MCF 10A (cell line): ENCODE measurements around the gene RNF11. TPM values are rescaled to one million over a fixed set of nuclear protein-coding genes. Genes with fewer than 3 reads are reported as not detected.

ENCODE experiments used
- BruUV-seq: library from RNA; stranded (reverse); fragments of 400-500 nt; replicated peaks from 2 replicates; lab custom pipeline; 2021; lab: Mats Ljungman, UMichigan
- CTCF ChIA-PET: fragments of 300-600 bp; sonication (Branson Sonifier 250); formaldehyde crosslinking; extraction: SDS; loops from one replicate; lab custom pipeline; 2021; ENCODE audit warnings: antibody characterized with exemption, inconsistent platforms; lab: Yijun Ruan, JAX
- POLR2A ChIA-PET: fragments of 300-600, 350-650 bp; sonication (Branson Sonifier 250); formaldehyde crosslinking; extraction: SDS; loops from one replicate; lab custom pipeline; 2020; ENCODE audit warnings: antibody characterized with exemption, inconsistent platforms; lab: Yijun Ruan, JAX
- DNase-seq: peaks from one replicate; pipeline ENCODE4 v3.0.0-alpha.2; 2018; ENCODE audit not compliant: unreplicated experiment
- H3K27ac Mint-ChIP-seq: one replicate; pipeline ENCODE4 v1.8.0; 2022; ENCODE audit warnings: mild to moderate bottlenecking, low read depth, mixed read lengths; ENCODE audit not compliant: unreplicated experiment
- H3K27me3 Mint-ChIP-seq: one replicate; pipeline ENCODE4 v1.8.0; 2022; ENCODE audit warnings: mixed read lengths; ENCODE audit not compliant: insufficient read depth, unreplicated experiment
- H3K36me3 Mint-ChIP-seq: one replicate; pipeline ENCODE4 v1.8.0; 2022; ENCODE audit warnings: mild to moderate bottlenecking, moderate library complexity, mixed read lengths; ENCODE audit not compliant: insufficient read depth, unreplicated experiment
- H3K4me1 Mint-ChIP-seq: one replicate; pipeline ENCODE4 v1.8.0; 2022; ENCODE audit warnings: mixed read lengths; ENCODE audit not compliant: insufficient read depth, unreplicated experiment
- H3K4me3 Mint-ChIP-seq: one replicate; pipeline ENCODE4 v1.8.0; 2022; ENCODE audit warnings: mild to moderate bottlenecking, moderate library complexity, mixed read lengths; ENCODE audit not compliant: unreplicated experiment
- H3K9me3 Mint-ChIP-seq: one replicate; pipeline ENCODE4 v1.8.0; 2022; ENCODE audit warnings: mixed read lengths; ENCODE audit not compliant: unreplicated experiment
- CTCF ChIP-seq: fragments of 200-600 bp; IDR thresholded peaks from one replicate; pipeline ENCODE4 v1.8.0; 2022; ENCODE audit warnings: antibody characterized with exemption, mild to moderate bottlenecking; ENCODE audit not compliant: unreplicated experiment
- intact Hi-C: fragments of 100-400 bp; cut with micrococcal nuclease; formaldehyde crosslinking; loops from 2 replicates; pipeline ENCODE4 v1.14.1; 2022
- total RNA-seq: library from RNA; stranded (reverse); gene quantifications from 2 replicates; pipeline ENCODE4 v1.2.3, GENCODE V29; 2022

Gene RNF11
- total RNA-seq, 1 experiment from 2014 or later = 73.1 TPM

GRCh38 chr1:51283979-51284378 is 47.9 kb downstream of the RNF11 start:
- ChIA-PET CTCF (no interaction called here), POLR2A (interaction anchor here (0.7 kb wide), 1 partner anchor 17 kb away, joined by 3 read pairs; no protein-coding TSS in a partner anchor)
- TF ChIP-seq CTCF = no peak
- no peaks in the 10 kb centered on the region for H3K36me3 Mint-ChIP-seq
- H3K27ac Mint-ChIP-seq = no peak overlapping the region
- DNase-seq = no peak
- no peaks in the 10 kb centered on the region for H3K9me3 Mint-ChIP-seq
- no TSS peak for BruUV-seq
- intact Hi-C loops = no loop called here
- no peak overlapping the region for H3K4me3 Mint-ChIP-seq
- H3K4me1 Mint-ChIP-seq = peaks cover 7% of the 10 kb centered on the region
- no peaks in the 10 kb centered on the region for H3K27me3 Mint-ChIP-seq

GRCh38 chr1:51284487-51284954 is 48.4 kb downstream of the RNF11 start:
- BruUV-seq = no TSS peak
- no peak for TF ChIP-seq CTCF
- peaks cover 7% of the 10 kb centered on the region for H3K4me1 Mint-ChIP-seq
- intact Hi-C loops = no loop called here
- POLR2A ChIA-PET = no interaction called here
- H3K9me3 Mint-ChIP-seq = no peaks in the 10 kb centered on the region
- no peak overlapping the region for H3K4me3 Mint-ChIP-seq
- H3K27me3 Mint-ChIP-seq = no peaks in the 10 kb centered on the region
- H3K36me3 Mint-ChIP-seq = no peaks in the 10 kb centered on the region
- CTCF ChIA-PET = no interaction called here
- no peak for DNase-seq
- no peak overlapping the region for H3K27ac Mint-ChIP-seq

GRCh38 chr1:51285055-51285454 is 49.0 kb downstream of the RNF11 start:
- Mint-ChIP-seq H3K4me1 (peaks cover 7% of the 10 kb centered on the region), H3K4me3 (no peak overlapping the region), H3K36me3 (no peaks in the 10 kb centered on the region), H3K27me3 (no peaks in the 10 kb centered on the region), H3K27ac (no peak overlapping the region), H3K9me3 (no peaks in the 10 kb centered on the region)
- POLR2A ChIA-PET = no interaction called here
- intact Hi-C loops = no loop called here
- TF ChIP-seq CTCF = no peak
- no peak for DNase-seq
- CTCF ChIA-PET = interaction anchor here (3.9 kb wide), 1 partner anchor 11 kb away, joined by 22 read pairs; no protein-coding TSS in a partner anchor
- no TSS peak for BruUV-seq

- Mint-ChIP-seq H3K4me3 (no peak overlapping the region), H3K9me3 (no peaks in the 10 kb centered on the region), H3K36me3 (no peaks in the 10 kb centered on the region), H3K4me1 (no peaks in the 10 kb centered on the region), H3K27me3 (no peaks in the 10 kb centered on the region), H3K27ac (no peak overlapping the region)
- intact Hi-C loops = no loop called here
- ChIA-PET CTCF (interaction anchor here (0.6 to 3.9 kb wide), 6 partner anchors 8 to 96 kb away, joined by 3 to 22 read pairs (median 3); no protein-coding TSS in a partner anchor), POLR2A (no interaction called here)
- no TSS peak for BruUV-seq
- no peak for DNase-seq
- no peak for TF ChIP-seq CTCF
Measured at GRCh38 chr1:51287966-51288365, 51.9 kb downstream of the RNF11 start.
